Measurements from ENCODE around the gene PCDH20. TPM values are rescaled to one million over a fixed set of nuclear protein-coding genes. Genes with fewer than 3 reads are reported as not detected.

Gene PCDH20
- total and polyA plus RNA-seq, 4 donors: 0.33 to 1.3 (median 0.76) TPM

GRCh38 chr13:61410669-61411297, 4.9 kb downstream of the PCDH20 start:
- DNase-seq (ENCODE audit: low spot score): no peak
- no peak overlapping the region for H3K9ac ChIP-seq (ENCODE audit: low read depth in 1 of 2, low read length in 2 of 2)
- no peaks in the 10 kb centered on the region for H3K9me3 ChIP-seq (ENCODE audit: control insufficient read depth in 4 of 4, low read length in 3 of 4)
- H3K4me1 ChIP-seq (ENCODE audit: control insufficient read depth in 4 of 4, insufficient read depth in 4 of 4, low read length in 3 of 4): peaks cover 4 to 22% (median 16%) of the 10 kb centered on the region in 4 donors
- H3K27me3 ChIP-seq (ENCODE audit: control insufficient read depth in 4 of 4, insufficient read depth in 4 of 4, low read length in 3 of 4): no peaks in the 10 kb centered on the region
- H3K27ac ChIP-seq (ENCODE audit: low read depth in 1 of 2, low read length in 2 of 2): no peak overlapping the region
- no peaks in the 10 kb centered on the region for H3K36me3 ChIP-seq (ENCODE audit: control insufficient read depth in 4 of 4, insufficient read depth in 3 of 4, low read depth in 1 of 4, low read length in 3 of 4)
- no peak overlapping the region for H3K4me3 ChIP-seq (ENCODE audit: low read depth in 1 of 3, low read length in 3 of 3)
- WGBS: 96% methylated on average over 1 of the region's 1 CpG
- TF ChIP-seq MAX (IDR thresholded peaks at IDR 0.05): no peak
- no peak for TF ChIP-seq REST (IDR thresholded peaks at IDR 0.05)
- TF ChIP-seq TAF1 (conservative IDR thresholded peaks at IDR 0.05): no peak
- no peak for TF ChIP-seq SP1 (IDR thresholded peaks at IDR 0.05)
- no peak for TF ChIP-seq YY1 (IDR thresholded peaks at IDR 0.05)
- TF ChIP-seq RXRA (IDR thresholded peaks at IDR 0.05): no peak
- no peak for TF ChIP-seq FOXA2 (IDR thresholded peaks at IDR 0.05)
- peak; percentile 28 for TF ChIP-seq CTCF (IDR thresholded peaks at IDR 0.05; ENCODE audit: low read depth, low read length, missing input control)
- peak; percentile 56 to 68 for TF ChIP-seq RAD21 (IDR thresholded peaks at IDR 0.05)
- no peak for TF ChIP-seq FOXA1 (IDR thresholded peaks at IDR 0.05)
- TF ChIP-seq ATF3 (IDR thresholded peaks at IDR 0.05): no peak
- no peak for TF ChIP-seq EGR1 (IDR thresholded peaks at IDR 0.05; ENCODE audit: low read depth in 2 of 2)
- TF ChIP-seq GABPA (IDR thresholded peaks at IDR 0.05 in 1 of 2, conservative IDR thresholded peaks at IDR 0.05 in 1 of 2): no peak
- no peak for TF ChIP-seq ZBTB33 (IDR thresholded peaks at IDR 0.05)
- TF ChIP-seq HNF4A (conservative IDR thresholded peaks at IDR 0.05): no peak
- TF ChIP-seq NR2F2 (IDR thresholded peaks at IDR 0.05): no peak

Data from liver (tissue), 9 donors.